HL-60 (cell line): Measurements from ENCODE around the gene CAPG.

Source experiments
- DNase-seq, 2 experiments: peaks; one replicate each; pipeline ENCODE4 v3.0.0-alpha.2; 2010 to 2020; ENCODE audit warnings: low read depth in 1 of 2, low spot score in 1 of 2
- H3K27ac ChIP-seq: fragments of 250-450 bp; sonication (Bioruptor Pico); replicated peaks from 2 replicates; pipeline ENCODE4 v1.5.1; 2020; ENCODE audit warnings: mild to moderate bottlenecking, moderate library complexity
- H3K27me3 ChIP-seq: fragments of 250-450 bp; sonication (Bioruptor Pico); 2 replicates; pipeline ENCODE4 v1.5.1; 2021; ENCODE audit warnings: mild to moderate bottlenecking, moderate library complexity; ENCODE audit not compliant: insufficient read depth, poor library complexity, severe bottlenecking
- H3K4me3 ChIP-seq: replicated peaks from 2 replicates; pipeline ENCODE4 v1.5.1; 2011; ENCODE audit warnings: mild to moderate bottlenecking, control low read depth, low read length; ENCODE audit not compliant: insufficient read depth
- GABPA ChIP-seq: IDR thresholded peaks from 2 replicates; pipeline ENCODE4 v1.6.1; 2012; ENCODE audit warnings: low read depth
- POLR2AphosphoS5 ChIP-seq: IDR thresholded peaks from 2 replicates; pipeline ENCODE4 v1.6.1; 2012; ENCODE audit warnings: low read depth
- SPI1 ChIP-seq: IDR thresholded peaks from 2 replicates; pipeline ENCODE4 v1.6.1; 2012; ENCODE audit warnings: low read depth, mild to moderate bottlenecking, borderline replicate concordance
- TF ChIP-seq, protein P1 (sequence below): IDR thresholded peaks from 2 replicates; pipeline ENCODE4 v1.6.1; 2012; ENCODE audit warnings: low read depth; ENCODE audit not compliant: insufficient replicate concordance
- TF ChIP-seq, protein P2 (sequence below): IDR thresholded peaks from one replicate; pipeline ENCODE4 v1.5.1; 2011; ENCODE audit warnings: low read length, control low read depth, inconsistent platforms; ENCODE audit not compliant: insufficient read depth

CAPG gene

DNA sequence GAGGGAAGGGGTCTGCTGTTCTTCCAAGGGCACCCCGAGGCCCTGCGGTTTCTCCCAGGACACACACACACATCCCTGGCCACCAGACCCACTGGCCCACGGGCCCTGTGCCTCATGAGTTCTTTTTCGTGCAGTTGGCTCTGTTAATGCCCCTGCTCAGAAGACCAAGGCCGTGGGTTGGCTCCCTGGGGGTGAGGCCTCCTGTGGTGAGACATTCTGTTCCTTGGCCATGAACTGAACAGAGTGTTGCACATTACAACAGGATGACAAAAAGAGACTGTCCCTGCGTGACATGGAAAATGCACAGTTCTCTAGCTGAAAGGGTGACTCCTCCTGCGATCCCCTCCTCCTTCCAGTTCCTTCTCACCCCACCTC, 39.0 kb upstream of the CAPG start:
- DNase-seq = no peak
- TF ChIP-seq POLR2AphosphoS5 = no peak
- TF ChIP-seq, protein P1, sequence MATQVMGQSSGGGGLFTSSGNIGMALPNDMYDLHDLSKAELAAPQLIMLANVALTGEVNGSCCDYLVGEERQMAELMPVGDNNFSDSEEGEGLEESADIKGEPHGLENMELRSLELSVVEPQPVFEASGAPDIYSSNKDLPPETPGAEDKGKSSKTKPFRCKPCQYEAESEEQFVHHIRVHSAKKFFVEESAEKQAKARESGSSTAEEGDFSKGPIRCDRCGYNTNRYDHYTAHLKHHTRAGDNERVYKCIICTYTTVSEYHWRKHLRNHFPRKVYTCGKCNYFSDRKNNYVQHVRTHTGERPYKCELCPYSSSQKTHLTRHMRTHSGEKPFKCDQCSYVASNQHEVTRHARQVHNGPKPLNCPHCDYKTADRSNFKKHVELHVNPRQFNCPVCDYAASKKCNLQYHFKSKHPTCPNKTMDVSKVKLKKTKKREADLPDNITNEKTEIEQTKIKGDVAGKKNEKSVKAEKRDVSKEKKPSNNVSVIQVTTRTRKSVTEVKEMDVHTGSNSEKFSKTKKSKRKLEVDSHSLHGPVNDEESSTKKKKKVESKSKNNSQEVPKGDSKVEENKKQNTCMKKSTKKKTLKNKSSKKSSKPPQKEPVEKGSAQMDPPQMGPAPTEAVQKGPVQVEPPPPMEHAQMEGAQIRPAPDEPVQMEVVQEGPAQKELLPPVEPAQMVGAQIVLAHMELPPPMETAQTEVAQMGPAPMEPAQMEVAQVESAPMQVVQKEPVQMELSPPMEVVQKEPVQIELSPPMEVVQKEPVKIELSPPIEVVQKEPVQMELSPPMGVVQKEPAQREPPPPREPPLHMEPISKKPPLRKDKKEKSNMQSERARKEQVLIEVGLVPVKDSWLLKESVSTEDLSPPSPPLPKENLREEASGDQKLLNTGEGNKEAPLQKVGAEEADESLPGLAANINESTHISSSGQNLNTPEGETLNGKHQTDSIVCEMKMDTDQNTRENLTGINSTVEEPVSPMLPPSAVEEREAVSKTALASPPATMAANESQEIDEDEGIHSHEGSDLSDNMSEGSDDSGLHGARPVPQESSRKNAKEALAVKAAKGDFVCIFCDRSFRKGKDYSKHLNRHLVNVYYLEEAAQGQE = no peak
- TF ChIP-seq, protein P2, sequence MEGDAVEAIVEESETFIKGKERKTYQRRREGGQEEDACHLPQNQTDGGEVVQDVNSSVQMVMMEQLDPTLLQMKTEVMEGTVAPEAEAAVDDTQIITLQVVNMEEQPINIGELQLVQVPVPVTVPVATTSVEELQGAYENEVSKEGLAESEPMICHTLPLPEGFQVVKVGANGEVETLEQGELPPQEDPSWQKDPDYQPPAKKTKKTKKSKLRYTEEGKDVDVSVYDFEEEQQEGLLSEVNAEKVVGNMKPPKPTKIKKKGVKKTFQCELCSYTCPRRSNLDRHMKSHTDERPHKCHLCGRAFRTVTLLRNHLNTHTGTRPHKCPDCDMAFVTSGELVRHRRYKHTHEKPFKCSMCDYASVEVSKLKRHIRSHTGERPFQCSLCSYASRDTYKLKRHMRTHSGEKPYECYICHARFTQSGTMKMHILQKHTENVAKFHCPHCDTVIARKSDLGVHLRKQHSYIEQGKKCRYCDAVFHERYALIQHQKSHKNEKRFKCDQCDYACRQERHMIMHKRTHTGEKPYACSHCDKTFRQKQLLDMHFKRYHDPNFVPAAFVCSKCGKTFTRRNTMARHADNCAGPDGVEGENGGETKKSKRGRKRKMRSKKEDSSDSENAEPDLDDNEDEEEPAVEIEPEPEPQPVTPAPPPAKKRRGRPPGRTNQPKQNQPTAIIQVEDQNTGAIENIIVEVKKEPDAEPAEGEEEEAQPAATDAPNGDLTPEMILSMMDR = no peak
- TF ChIP-seq GABPA = no peak
- no peak overlapping the region for H3K4me3 ChIP-seq
- no peak overlapping the region for H3K27ac ChIP-seq
- no peaks in the 10 kb centered on the region for H3K27me3 ChIP-seq

DNA sequence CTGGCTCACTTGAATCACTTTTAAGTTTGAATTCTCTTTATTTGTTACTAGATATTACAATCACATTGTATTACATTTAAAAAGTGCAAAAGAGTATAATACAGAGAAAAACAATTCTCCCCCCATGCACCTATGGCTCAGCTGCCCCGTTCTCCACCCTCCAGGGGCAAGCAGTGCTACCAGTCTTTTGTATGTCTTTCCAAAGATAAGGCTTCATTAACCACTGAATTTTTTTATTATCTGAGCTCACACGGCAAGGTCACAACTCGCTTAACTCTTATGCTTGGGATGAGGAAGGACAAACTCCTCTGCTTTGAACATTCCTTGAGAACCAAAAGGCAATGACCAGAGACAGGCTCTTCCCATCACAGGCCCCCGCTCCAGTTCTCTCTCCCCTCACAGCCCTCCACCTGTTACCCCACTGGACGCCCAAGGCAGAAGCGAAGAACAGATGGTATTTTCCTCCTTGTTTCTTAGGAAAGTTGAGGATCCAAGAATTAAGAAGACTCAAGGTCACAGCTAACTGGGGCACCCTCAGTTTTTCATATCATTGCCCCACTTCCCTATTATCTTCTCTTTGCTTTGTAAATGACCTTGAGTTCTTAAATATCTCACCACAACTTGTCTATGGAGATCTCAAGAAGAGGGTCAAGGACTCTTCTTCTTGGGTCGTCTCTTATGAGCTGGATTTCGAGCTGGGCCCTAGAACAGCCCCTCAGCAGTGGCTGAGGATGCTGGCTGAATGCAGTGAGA, 38.5 kb upstream of the CAPG start:
- DNase-seq = no peak
- no peaks in the 10 kb centered on the region for H3K27me3 ChIP-seq
- TF ChIP-seq GABPA = no peak
- TF ChIP-seq, protein P1 = no peak
- TF ChIP-seq SPI1 = peak; percentile 41; the same call in 1 of the 2 replicates
- H3K4me3 ChIP-seq = no peak overlapping the region
- H3K27ac ChIP-seq = no peak overlapping the region

DNA sequence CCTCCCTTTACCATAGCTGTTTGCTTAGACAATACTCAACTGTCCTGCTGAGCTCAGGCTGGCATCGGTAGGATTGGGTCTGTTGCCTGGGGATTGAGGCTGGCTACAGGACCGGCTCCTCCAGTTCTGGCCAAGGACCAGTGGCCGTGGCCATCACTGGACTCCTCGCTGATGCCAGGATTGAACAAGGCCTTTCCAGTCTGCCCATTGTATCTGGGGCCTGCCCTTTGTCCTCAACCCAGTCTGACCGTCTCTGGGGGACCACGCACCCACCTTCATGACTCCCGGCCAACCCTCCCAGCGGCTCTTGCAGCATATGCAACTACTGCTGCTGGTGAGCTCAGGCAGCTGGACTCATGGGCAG, 37.0 kb upstream of the CAPG start:
- DNase-seq = no peak
- Histone ChIP-seq H3K27me3 (no peaks in the 10 kb centered on the region), H3K4me3 (no peak overlapping the region), H3K27ac (no peak overlapping the region)
- TF ChIP-seq GABPA = no peak
- TF ChIP-seq, protein P2 = no peak
- TF ChIP-seq, protein P1 = no peak
- no peak for TF ChIP-seq SPI1
- TF ChIP-seq POLR2AphosphoS5 = no peak
